Muscle layer of colon (tissue), 2 donors: ENCODE measurements around the gene SLX4IP.

Experiments used
- H3K27ac ChIP-seq: one replicate; pipeline ENCODE4 v1.7.0; 2013; ENCODE audit warnings: low read depth, mild to moderate bottlenecking, low read length, moderate library complexity
- H3K27me3 ChIP-seq, 2 donors: one replicate each; pipeline ENCODE4 v1.7.0; 2013; ENCODE audit warnings: low read length in 2 of 2, mild to moderate bottlenecking in 2 of 2; ENCODE audit not compliant: insufficient read depth in 2 of 2, control insufficient read depth in 1 of 2
- H3K36me3 ChIP-seq: one replicate; pipeline ENCODE4 v1.7.0; 2013; ENCODE audit warnings: mild to moderate bottlenecking, low read length; ENCODE audit not compliant: insufficient read depth
- H3K4me1 ChIP-seq: one replicate; pipeline ENCODE4 v1.7.0; 2013; ENCODE audit warnings: mild to moderate bottlenecking, low read length; ENCODE audit not compliant: insufficient read depth
- H3K4me3 ChIP-seq, 2 donors: one replicate each; pipeline ENCODE4 v1.7.0; 2013; ENCODE audit warnings: low read length in 2 of 2, low read depth in 1 of 2, mild to moderate bottlenecking in 1 of 2, moderate library complexity in 1 of 2
- H3K9ac ChIP-seq: one replicate; pipeline ENCODE4 v1.7.0; 2013; ENCODE audit warnings: low read length
- H3K9me3 ChIP-seq: one replicate; pipeline ENCODE4 v1.7.0; 2013; ENCODE audit warnings: mild to moderate bottlenecking, low read length
- donor health status: abdominal sarcoma.
- donor health status: Adenocarcinoma of cecum.

SLX4IP gene

DNA sequence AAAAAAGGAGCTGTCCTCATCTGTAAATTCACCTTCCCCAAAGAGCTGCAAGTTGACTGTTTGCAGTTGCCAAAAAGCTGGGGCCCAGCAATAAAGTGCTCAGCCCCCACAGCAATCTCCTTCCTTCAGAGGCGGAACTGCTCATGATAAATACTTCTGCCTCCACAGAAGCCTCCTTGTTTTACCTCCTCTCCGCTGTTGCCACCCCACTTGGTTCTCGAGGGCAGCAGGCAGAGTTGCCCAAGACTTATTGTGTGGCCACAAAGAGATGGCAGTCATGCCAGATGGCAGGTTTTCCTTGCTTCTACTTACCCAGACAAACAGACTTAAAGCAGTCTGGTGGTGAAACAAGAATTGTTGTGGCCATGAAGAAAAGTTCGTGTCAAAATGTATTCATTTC lies 66.3 kb downstream of the SLX4IP start:
- Histone ChIP-seq H3K27me3 (no peaks in the 10 kb centered on the region), H3K4me1 (peaks cover 28% of the 10 kb centered on the region), H3K27ac (no peak overlapping the region), H3K4me3 (no peak overlapping the region), H3K9ac (no peak overlapping the region), H3K9me3 (no peaks in the 10 kb centered on the region), H3K36me3 (no peaks in the 10 kb centered on the region)

DNA sequence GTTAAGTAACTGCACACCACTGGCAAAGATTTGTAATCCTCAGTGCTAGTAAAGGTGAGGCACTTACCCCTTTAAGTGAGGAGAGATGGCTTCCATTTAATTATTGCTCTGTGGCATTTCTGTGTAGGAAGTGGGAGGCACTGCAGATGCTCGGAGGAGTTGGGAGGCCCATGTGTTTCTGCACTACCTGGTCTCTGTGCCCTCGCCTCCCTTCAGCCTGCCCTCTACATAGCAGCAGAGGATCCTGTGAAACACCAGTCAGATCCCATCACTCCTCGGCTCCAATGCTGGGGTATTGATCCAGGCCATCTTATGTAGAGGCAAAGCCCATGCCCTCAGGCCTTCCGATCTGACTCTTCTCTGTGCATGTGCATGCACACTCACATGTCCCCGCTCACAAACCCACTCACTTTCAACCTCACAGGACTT lies 67.0 kb downstream of the SLX4IP start:
- Histone ChIP-seq H3K9ac (no peak overlapping the region), H3K36me3 (no peaks in the 10 kb centered on the region), H3K4me1 (peaks cover 35% of the 10 kb centered on the region), H3K4me3 (no peak overlapping the region), H3K9me3 (no peaks in the 10 kb centered on the region), H3K27ac (no peak overlapping the region), H3K27me3 (no peaks in the 10 kb centered on the region)

DNA sequence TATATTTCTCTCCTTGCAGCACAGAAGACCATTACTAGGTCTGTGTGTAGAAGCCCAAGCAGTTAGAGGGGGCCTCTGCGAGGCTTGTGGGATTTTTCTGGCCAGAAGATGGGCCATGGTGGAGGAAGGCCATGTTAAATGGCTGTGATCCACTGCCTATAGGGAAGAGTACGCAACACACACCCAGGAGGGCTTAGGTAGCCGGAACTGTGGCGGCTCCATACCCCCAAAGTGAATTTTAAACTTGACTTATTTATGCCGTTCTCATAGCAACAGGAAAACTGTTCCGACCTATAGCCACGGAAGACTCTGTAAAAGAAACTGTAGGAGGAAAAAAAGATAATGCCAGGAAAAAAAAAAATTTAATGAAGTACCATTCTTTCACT lies 69.5 kb downstream of the SLX4IP start:
- no peak overlapping the region for H3K9ac ChIP-seq
- no peaks in the 10 kb centered on the region for H3K36me3 ChIP-seq
- no peaks in the 10 kb centered on the region for H3K27me3 ChIP-seq
- no peaks in the 10 kb centered on the region for H3K9me3 ChIP-seq
- H3K27ac ChIP-seq: peak overlapping the region; percentile 63
- H3K4me3 ChIP-seq: no peak overlapping the region
- peaks cover 58% of the 10 kb centered on the region for H3K4me1 ChIP-seq

DNA sequence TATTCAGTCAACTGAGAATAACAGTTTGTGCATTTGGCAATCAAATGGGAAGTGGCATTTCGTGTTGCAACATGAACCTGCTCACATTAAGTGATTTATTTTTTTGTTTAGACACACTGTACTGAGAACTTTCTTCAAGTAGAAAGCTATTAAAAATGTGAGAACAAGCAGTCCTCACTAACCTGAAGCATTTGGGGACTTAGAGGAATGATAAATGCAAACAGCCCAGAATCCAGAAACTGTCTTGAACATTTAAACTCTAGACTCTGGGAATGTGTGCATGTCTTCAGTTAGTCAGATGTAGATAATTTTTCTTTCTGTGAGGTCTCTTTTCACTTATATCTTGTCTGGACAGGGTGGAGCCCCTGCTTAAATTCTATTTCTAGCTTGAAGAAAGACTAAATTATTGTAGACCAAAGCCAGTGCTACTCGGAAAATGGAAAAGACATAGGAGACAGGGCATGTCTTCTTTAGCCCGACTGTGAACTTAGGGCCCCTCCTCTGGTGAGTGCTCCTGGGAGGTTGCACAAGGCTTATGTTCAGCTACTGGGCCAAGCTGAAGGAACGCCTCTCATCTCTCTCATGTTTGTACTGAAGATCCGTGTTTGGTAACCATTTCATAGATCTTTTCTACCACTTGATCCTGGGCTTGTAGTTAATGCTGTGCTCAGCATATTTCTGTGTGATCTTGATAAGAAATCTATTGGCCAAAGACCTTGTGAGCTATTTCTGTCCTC lies 70.1 kb downstream of the SLX4IP start:
- Histone ChIP-seq H3K27ac (peak overlapping the region; percentile 63), H3K36me3 (no peaks in the 10 kb centered on the region), H3K9me3 (no peaks in the 10 kb centered on the region), H3K4me1 (peaks cover 59% of the 10 kb centered on the region), H3K27me3 (no peaks in the 10 kb centered on the region), H3K9ac (no peak overlapping the region), H3K4me3 (no peak overlapping the region)

DNA sequence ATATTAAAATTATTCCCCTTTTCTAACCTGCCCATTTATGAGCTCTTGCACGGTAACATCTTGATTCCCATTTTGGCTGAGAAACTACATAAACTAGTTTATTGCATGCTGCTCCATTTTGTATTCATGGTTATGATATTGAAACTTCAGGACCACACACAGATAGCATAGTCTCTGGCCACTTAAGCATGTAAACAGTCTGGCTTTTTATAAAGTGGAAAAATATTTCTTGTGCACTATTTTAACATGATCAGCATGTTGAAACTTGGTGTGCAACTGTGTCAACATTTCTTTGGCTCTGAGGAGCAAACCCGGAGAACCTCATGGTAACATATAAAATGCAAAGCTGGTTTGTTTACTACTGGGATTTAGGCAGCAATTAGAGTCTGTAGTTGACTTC lies 70.7 kb downstream of the SLX4IP start:
- H3K27me3 ChIP-seq: no peaks in the 10 kb centered on the region
- H3K4me1 ChIP-seq: peaks cover 59% of the 10 kb centered on the region
- no peak overlapping the region for H3K4me3 ChIP-seq
- H3K9me3 ChIP-seq: no peaks in the 10 kb centered on the region
- peak overlapping the region; percentile 73 for H3K27ac ChIP-seq
- H3K9ac ChIP-seq: no peak overlapping the region
- no peaks in the 10 kb centered on the region for H3K36me3 ChIP-seq

DNA sequence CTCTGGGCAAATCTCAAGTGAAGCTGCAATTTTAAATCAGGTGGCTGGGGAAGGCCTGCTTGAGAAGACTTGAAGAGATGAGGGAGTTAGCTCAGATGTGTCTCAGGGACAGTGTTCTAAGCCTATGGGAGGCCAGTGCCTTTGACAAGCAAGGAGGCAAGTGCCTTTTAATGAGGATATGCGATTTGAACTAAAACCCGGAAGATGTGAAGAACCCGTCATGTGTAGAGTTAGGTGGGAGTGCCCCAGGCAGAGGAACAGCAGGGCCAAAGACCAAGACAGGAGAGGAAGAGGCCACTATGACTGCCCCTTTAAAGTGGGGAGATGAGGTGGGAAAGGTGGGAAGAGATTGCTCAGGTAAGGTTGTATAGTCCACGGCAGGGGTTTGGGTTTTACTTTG lies 71.9 kb downstream of the SLX4IP start:
- Histone ChIP-seq H3K36me3 (no peaks in the 10 kb centered on the region), H3K4me1 (peaks cover 66% of the 10 kb centered on the region), H3K27me3 (no peaks in the 10 kb centered on the region), H3K9me3 (no peaks in the 10 kb centered on the region), H3K27ac (peak overlapping the region; percentile 73), H3K4me3 (no peak overlapping the region), H3K9ac (no peak overlapping the region)

DNA sequence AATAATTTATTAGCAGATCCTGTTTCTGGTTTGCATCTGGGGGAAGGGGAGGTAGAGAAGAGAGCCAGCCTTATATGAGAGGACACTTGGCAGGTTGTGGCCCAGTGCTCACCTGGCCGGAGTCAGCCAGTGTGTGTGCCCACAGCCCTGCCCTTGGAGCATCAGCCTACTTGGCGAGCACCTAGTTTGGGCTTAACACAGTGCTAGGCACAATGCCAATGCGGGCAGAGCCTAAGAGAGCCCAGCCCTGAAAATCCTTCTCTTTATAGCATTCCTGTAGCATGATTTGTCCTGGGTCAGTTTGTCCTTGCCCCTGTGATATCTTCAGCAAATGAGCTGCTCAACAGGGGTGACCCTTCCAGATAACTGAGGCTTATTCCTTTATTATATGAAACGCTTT lies 73.0 kb downstream of the SLX4IP start:
- no peak overlapping the region for H3K4me3 ChIP-seq
- H3K9ac ChIP-seq: no peak overlapping the region
- peaks cover 68% of the 10 kb centered on the region for H3K4me1 ChIP-seq
- H3K36me3 ChIP-seq: no peaks in the 10 kb centered on the region
- H3K27ac ChIP-seq: peak overlapping the region; percentile 88
- H3K27me3 ChIP-seq: no peaks in the 10 kb centered on the region
- H3K9me3 ChIP-seq: no peaks in the 10 kb centered on the region

DNA sequence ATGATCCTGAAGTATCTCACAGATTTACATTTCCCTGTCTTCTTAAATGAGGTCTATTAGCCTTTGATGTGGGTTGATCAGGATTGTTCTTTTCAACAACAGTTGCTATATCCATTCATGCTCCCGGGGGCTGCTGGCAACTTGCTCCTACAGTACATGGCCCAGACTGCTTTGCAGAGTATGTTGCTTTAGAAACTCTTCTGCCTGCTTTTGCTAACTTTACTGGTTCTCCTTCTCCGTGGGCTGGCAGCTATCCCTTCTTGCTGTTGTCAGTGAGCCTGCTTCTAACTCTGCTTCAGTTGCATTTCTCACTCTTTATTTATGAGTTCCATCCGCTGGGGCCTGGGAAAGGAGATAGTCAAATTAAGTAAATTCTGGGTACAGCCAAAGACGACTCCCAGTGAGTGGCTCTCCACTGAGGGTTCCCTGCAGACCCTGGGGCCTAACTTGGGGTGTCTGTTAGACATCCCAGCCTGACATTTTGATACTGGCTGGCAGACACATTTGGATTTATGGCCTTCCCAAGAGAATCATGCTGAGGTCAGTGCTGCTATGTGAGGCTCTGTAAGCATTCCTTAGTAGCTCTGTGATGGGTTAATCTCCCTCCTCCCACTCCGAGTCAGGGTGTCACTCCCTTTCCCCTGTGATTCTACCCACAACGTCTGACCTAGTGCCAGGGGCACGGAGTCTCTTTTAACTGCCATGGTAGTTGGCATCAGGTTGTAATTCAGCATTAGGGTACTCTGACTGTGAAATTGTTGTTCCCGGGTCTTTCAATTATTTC lies 73.6 kb downstream of the SLX4IP start:
- peak overlapping the region; percentile 88 for H3K27ac ChIP-seq

DNA sequence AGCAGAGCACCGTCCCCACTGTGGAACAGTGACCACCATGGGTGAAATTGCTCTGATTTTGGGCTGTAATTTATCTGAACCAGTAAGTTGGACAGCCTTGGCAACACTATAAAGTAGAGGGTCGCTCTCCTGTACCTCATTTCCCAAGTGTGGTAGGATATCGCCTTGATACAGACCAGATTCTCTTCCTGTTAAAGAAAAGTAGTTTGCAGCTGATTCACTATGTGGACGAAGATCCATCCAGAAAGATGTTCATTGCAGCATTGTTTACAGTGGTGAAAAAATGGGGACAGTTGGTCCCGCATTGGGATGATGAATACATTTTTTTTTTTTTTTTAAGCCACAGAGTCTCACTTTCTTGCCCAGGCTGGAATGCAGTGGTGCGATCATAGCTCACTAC lies 74.3 kb downstream of the SLX4IP start:
- no peak overlapping the region for H3K4me3 ChIP-seq
- peak overlapping the region; percentile 88 for H3K27ac ChIP-seq
- H3K4me1 ChIP-seq: peaks cover 63% of the 10 kb centered on the region

More for the DNA sequence above, 73.6 kb downstream of the SLX4IP start:
- H3K36me3 ChIP-seq: no peaks in the 10 kb centered on the region
- peaks cover 68% of the 10 kb centered on the region for H3K4me1 ChIP-seq
- H3K27me3 ChIP-seq: no peaks in the 10 kb centered on the region
- H3K4me3 ChIP-seq: no peak overlapping the region
- no peaks in the 10 kb centered on the region for H3K9me3 ChIP-seq
- peak overlapping the region; percentile 4 for H3K9ac ChIP-seq

DNA sequence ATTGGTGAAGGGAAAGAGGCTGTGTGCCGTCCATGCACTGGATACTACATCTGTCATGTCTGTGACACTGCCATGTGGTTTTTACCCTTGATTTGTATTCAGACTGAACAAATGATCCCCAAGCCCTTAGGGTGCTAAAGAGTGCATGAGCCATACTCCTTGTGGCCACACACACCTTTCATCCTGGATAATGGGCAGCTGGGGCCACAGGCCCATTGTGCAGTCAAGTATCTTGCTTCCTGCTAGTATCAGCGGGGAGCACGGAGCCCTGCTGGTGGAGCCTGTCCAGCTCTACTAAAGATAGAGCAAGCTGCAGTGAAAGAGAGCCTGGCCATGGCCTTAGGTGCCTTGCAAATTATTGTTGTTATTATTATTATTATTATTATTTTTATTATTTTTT lies 75.1 kb downstream of the SLX4IP start:
- Histone ChIP-seq H3K4me1 (peaks cover 54% of the 10 kb centered on the region), H3K27ac (no peak overlapping the region), H3K4me3 (no peak overlapping the region), H3K27me3 (no peaks in the 10 kb centered on the region), H3K9me3 (no peaks in the 10 kb centered on the region), H3K36me3 (no peaks in the 10 kb centered on the region), H3K9ac (no peak overlapping the region)

More for the DNA sequence above, 74.3 kb downstream of the SLX4IP start:
- Histone ChIP-seq H3K27me3 (no peaks in the 10 kb centered on the region), H3K9ac (no peak overlapping the region), H3K36me3 (no peaks in the 10 kb centered on the region), H3K9me3 (no peaks in the 10 kb centered on the region)

DNA sequence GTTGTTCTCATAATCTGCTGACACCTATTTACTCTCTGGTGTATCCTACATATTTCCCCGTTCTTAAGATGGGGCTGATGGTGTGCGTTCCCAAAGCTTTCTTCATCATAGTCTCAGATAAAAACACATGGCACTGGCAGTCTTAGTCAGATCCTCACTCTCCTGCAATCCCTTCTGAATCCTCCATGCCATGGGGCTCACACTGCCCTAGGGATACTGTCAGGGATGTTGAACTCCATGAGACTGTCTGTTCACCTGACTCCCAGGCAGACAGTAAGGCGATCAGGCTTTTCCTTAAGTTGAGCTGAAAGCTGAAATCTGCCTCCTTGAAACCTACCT lies 76.0 kb downstream of the SLX4IP start:
- Histone ChIP-seq H3K27me3 (no peaks in the 10 kb centered on the region), H3K9me3 (no peaks in the 10 kb centered on the region), H3K27ac (peak overlapping the region; percentile 71), H3K4me3 (peak overlapping the region in 1 of 2 donors; percentile 7), H3K9ac (no peak overlapping the region), H3K36me3 (no peaks in the 10 kb centered on the region), H3K4me1 (peaks cover 47% of the 10 kb centered on the region)
